ENCODE results near the gene FOXN3. TPM values are rescaled to one million over a fixed set of nuclear protein-coding genes. Genes with fewer than 3 reads are reported as not detected.

Gene FOXN3
- total RNA-seq, 1 donor from 2014 or later = 131 TPM

GRCh38 chr14:89444516-89445125 is 27.6 kb upstream of the FOXN3 start:
- Mint-ChIP-seq H3K4me1 (ENCODE audit: low read depth) (peaks cover 55% of the 10 kb centered on the region), H3K27ac (peak overlapping the region; percentile 82), H3K9me3 (peaks cover 4% of the 10 kb centered on the region), H3K27me3 (ENCODE audit: low read depth) (no peaks in the 10 kb centered on the region), H3K4me3 (ENCODE audit: low read depth) (no peak overlapping the region), H3K36me3 (ENCODE audit: low read depth) (peaks cover 30% of the 10 kb centered on the region)
- DNase-seq (ENCODE audit: low spot score) = no peak
- intact Hi-C loops (cut with micrococcal nuclease) = loop anchor here (1.0 to 2.0 kb wide), 4 partner anchors 14 to 169 kb away; no protein-coding TSS in a partner anchor

DNA sequence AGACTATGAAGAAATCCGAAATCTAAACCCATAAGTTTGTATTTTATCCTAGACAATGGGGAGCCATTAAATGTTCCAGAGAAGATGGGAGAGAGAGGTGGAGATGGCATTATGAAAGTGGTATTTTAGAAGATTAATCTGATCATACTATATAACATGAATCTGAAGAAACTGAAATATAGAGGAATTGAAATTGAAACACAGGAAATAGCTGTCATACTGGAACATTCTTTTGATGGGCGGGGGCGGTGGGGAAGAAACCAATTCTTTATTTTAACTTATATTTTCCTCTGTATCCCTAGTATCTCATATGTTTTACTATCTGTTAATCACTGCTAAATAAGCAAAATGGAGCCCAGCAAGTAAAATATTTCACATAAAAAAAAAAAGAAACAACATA is 27.0 kb upstream of the FOXN3 start:
- H3K4me3 Mint-ChIP-seq (ENCODE audit: low read depth) = no peak overlapping the region
- H3K36me3 Mint-ChIP-seq (ENCODE audit: low read depth) = peaks cover 30% of the 10 kb centered on the region
- intact Hi-C loops (cut with micrococcal nuclease) = loop anchor here (1.0 to 2.0 kb wide), 3 partner anchors 14 to 169 kb away; no protein-coding TSS in a partner anchor

DNA sequence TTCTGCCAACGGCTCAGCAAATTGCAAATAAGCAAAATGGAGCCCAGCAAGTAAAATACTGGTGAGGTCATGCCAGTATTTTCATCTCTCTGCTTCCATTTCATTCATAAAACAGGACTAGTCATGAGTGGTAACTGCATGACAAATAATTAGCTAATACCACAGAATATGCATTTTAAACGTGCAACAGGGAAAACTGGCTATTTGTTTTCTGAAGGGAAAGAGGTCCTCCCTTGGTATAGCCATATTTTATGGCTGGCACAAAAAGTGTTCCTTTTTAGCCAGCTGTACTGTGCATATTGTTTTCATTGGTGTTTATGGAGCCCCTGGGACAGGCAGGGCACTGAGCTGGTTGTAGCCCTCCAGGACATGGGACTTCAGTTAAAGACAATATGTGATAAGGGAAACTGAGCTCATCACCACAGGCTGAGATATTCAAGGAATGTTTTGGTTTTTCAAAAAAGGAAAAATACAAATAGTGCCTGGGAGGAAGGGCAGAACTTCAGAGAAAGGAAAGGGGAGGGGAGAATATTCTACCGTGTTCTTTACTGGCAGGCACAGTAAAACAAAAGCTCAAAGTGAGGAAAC is 26.1 kb upstream of the FOXN3 start:
- Mint-ChIP-seq H3K27me3 (ENCODE audit: low read depth) (no peaks in the 10 kb centered on the region), H3K36me3 (ENCODE audit: low read depth) (peaks cover 30% of the 10 kb centered on the region), H3K27ac (peak overlapping the region; percentile 82), H3K4me1 (ENCODE audit: low read depth) (peaks cover 50% of the 10 kb centered on the region), H3K4me3 (ENCODE audit: low read depth) (peak overlapping the region; percentile 37), H3K9me3 (peaks cover 4% of the 10 kb centered on the region)
- DNase-seq (ENCODE audit: low spot score) = no peak
- intact Hi-C loops (cut with micrococcal nuclease) = no loop called here

More for the DNA sequence above, 27.0 kb upstream of the FOXN3 start:
- no peak for DNase-seq (ENCODE audit: low spot score)
- Mint-ChIP-seq H3K27ac (peak overlapping the region; percentile 82), H3K4me1 (ENCODE audit: low read depth) (peaks cover 52% of the 10 kb centered on the region), H3K9me3 (peaks cover 4% of the 10 kb centered on the region), H3K27me3 (ENCODE audit: low read depth) (no peaks in the 10 kb centered on the region)

- Mint-ChIP-seq H3K4me3 (ENCODE audit: low read depth) (no peak overlapping the region), H3K9me3 (peaks cover 4% of the 10 kb centered on the region), H3K27ac (no peak overlapping the region), H3K4me1 (ENCODE audit: low read depth) (peaks cover 41% of the 10 kb centered on the region), H3K27me3 (ENCODE audit: low read depth) (no peaks in the 10 kb centered on the region), H3K36me3 (ENCODE audit: low read depth) (peaks cover 28% of the 10 kb centered on the region)
- intact Hi-C loops (cut with micrococcal nuclease) = no loop called here
- DNase-seq (ENCODE audit: low spot score) = no peak
Observed at GRCh38 chr14:89442280-89442679, 25.2 kb upstream of the FOXN3 start.

- peaks cover 32% of the 10 kb centered on the region for H3K36me3 Mint-ChIP-seq (ENCODE audit: low read depth)
- no peak overlapping the region for H3K27ac Mint-ChIP-seq
- DNase-seq (ENCODE audit: low spot score) = no peak
- no peak overlapping the region for H3K4me3 Mint-ChIP-seq (ENCODE audit: low read depth)
- peaks cover 39% of the 10 kb centered on the region for H3K4me1 Mint-ChIP-seq (ENCODE audit: low read depth)
- no peaks in the 10 kb centered on the region for H3K27me3 Mint-ChIP-seq (ENCODE audit: low read depth)
- H3K9me3 Mint-ChIP-seq = peaks cover 4% of the 10 kb centered on the region
- intact Hi-C loops (cut with micrococcal nuclease) = no loop called here
Observed at GRCh38 chr14:89440986-89441909, 24.2 kb upstream of the FOXN3 start.

GRCh38 chr14:89435892-89436656 is 19.0 kb upstream of the FOXN3 start:
- Mint-ChIP-seq H3K9me3 (no peaks in the 10 kb centered on the region), H3K4me3 (ENCODE audit: low read depth) (no peak overlapping the region), H3K4me1 (ENCODE audit: low read depth) (peaks cover 24% of the 10 kb centered on the region), H3K27ac (no peak overlapping the region), H3K27me3 (ENCODE audit: low read depth) (no peaks in the 10 kb centered on the region), H3K36me3 (ENCODE audit: low read depth) (peaks cover 21% of the 10 kb centered on the region)
- intact Hi-C loops (cut with micrococcal nuclease) = no loop called here
- DNase-seq (ENCODE audit: low spot score) = no peak

- H3K4me1 Mint-ChIP-seq (ENCODE audit: low read depth) = peaks cover 30% of the 10 kb centered on the region
- no peaks in the 10 kb centered on the region for H3K27me3 Mint-ChIP-seq (ENCODE audit: low read depth)
- DNase-seq (ENCODE audit: low spot score) = no peak
- H3K36me3 Mint-ChIP-seq (ENCODE audit: low read depth) = peaks cover 17% of the 10 kb centered on the region
- H3K9me3 Mint-ChIP-seq = no peaks in the 10 kb centered on the region
- no peak overlapping the region for H3K27ac Mint-ChIP-seq
- intact Hi-C loops (cut with micrococcal nuclease) = no loop called here
- H3K4me3 Mint-ChIP-seq (ENCODE audit: low read depth) = no peak overlapping the region
Observed at GRCh38 chr14:89435492-89435891, 18.5 kb upstream of the FOXN3 start.

- DNase-seq (ENCODE audit: low spot score) = no peak
- H3K36me3 Mint-ChIP-seq (ENCODE audit: low read depth) = peaks cover 17% of the 10 kb centered on the region
- H3K27me3 Mint-ChIP-seq (ENCODE audit: low read depth) = no peaks in the 10 kb centered on the region
- H3K27ac Mint-ChIP-seq = peak overlapping the region; percentile 31
- intact Hi-C loops (cut with micrococcal nuclease) = no loop called here
- H3K4me1 Mint-ChIP-seq (ENCODE audit: low read depth) = peaks cover 52% of the 10 kb centered on the region
- H3K9me3 Mint-ChIP-seq = no peaks in the 10 kb centered on the region
- no peak overlapping the region for H3K4me3 Mint-ChIP-seq (ENCODE audit: low read depth)
Observed at GRCh38 chr14:89432226-89432625, 15.2 kb upstream of the FOXN3 start.

- H3K4me1 Mint-ChIP-seq (ENCODE audit: low read depth) = peaks cover 59% of the 10 kb centered on the region
Observed at GRCh38 chr14:89430391-89431236, 13.6 kb upstream of the FOXN3 start.

DNA sequence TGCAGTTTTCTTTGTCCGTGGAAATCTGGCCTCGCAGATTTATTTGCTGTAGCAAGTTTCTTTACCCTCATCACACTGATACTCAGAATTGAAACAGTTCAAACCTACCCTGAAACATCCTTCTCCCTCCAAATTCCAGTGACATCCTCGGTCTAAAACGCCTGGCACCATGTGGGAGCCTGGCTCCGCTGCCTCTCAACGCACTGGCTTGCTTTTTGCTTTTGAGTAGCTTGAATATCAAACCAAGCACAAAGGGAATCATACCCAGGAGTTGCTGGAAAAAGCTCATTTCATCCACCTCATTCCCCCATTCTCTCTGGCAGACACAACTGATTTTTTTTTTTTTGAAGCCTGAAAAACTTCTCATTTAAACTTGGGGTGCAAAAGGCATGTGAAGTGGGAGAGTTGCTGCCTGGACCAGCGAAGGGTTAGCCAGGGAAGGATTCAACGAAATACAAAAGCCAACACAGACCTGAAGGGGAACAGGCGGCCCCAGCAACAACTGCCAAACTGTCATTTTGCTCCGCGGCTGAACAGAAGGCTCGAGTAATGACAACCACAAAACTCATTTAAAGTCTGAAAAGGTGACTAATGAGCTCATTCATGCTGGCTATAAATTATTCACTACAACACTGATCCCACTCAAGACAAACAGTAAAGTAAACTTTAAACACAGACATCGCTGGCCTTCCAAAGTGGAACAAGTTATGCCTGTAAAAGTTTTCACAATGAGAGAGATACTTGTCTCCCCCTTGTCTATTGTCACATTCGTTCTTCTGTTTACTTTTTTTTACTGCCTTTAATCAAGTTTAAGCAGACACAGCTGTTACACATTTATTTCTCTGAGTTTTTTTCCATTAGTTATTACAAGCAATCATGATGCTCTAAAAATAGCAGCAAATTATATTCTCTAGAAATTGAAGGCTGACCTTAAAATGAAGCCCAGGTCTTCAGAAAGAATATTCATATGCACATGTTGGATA is 12.5 kb upstream of the FOXN3 start:
- peak; percentile 37 for DNase-seq (ENCODE audit: low spot score)
- no peaks in the 10 kb centered on the region for H3K27me3 Mint-ChIP-seq (ENCODE audit: low read depth)
- H3K9me3 Mint-ChIP-seq = no peaks in the 10 kb centered on the region
- intact Hi-C loops (cut with micrococcal nuclease) = loop anchor here (1.0 to 2.0 kb wide), 5 partner anchors 7 to 183 kb away; no protein-coding TSS in a partner anchor
- peak overlapping the region; percentile 94 for H3K27ac Mint-ChIP-seq
- H3K4me3 Mint-ChIP-seq (ENCODE audit: low read depth) = peak overlapping the region; percentile 84
- peaks cover 9% of the 10 kb centered on the region for H3K36me3 Mint-ChIP-seq (ENCODE audit: low read depth)
- H3K4me1 Mint-ChIP-seq (ENCODE audit: low read depth) = peaks cover 60% of the 10 kb centered on the region

More at GRCh38 chr14:89430391-89431236, 13.6 kb upstream of the FOXN3 start:
- Mint-ChIP-seq H3K36me3 (ENCODE audit: low read depth) (peaks cover 14% of the 10 kb centered on the region), H3K27me3 (ENCODE audit: low read depth) (no peaks in the 10 kb centered on the region), H3K27ac (peak overlapping the region; percentile 94), H3K4me3 (ENCODE audit: low read depth) (peak overlapping the region; percentile 84), H3K9me3 (no peaks in the 10 kb centered on the region)
- intact Hi-C loops (cut with micrococcal nuclease) = loop anchor here (1.0 kb wide), 4 partner anchors 8 to 80 kb away; no protein-coding TSS in a partner anchor
- peak; percentile 52 for DNase-seq (ENCODE audit: low spot score)

Measured in activated T-helper 2 cell treated with anti-CD3 and anti-CD28 coated beads, Interferon-gamma antibody, Interleukin-2, Interleukin-4, amounts not matched to agents 10 μg/mL and 5 μg/mL and 100 μg/mL, durations not matched to agents 14 hours and 24 hours and 36 hours (primary cell).